ENCODE results near the gene PYGB.

DNA sequence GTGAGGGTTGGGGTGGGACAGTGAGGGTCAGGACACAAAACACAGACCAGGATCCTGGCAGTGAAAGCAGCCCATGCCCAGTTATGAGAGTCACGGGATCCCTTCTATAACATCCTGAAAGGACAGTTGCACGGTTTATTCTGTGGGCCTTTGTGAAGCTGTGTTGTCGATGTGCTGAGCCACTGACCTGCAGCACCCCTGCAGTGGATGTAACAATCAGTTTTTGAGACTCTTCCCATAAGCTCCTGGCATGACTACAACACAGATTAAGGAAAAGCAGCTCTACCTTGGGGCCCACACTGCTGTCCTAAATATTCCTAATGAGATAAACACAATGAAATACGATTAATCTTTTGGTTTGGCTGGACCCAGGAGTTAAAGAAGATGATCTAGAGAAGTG, 3.7 kb downstream of the PYGB start:
- TF ChIP-seq TCF12 (IDR thresholded peaks at IDR 0.05; ENCODE audit: low read depth) (no peak), CREB1 (IDR thresholded peaks at IDR 0.05; ENCODE audit: low read depth) (no peak), RAD21 (IDR thresholded peaks at IDR 0.05; ENCODE audit: low read depth) (no peak), TEAD4 (IDR thresholded peaks at IDR 0.05) (no peak), EP300 (IDR thresholded peaks at IDR 0.05; ENCODE audit: borderline replicate concordance) (no peak), CEBPB (IDR thresholded peaks at IDR 0.05) (no peak), ZBTB7A (IDR thresholded peaks at IDR 0.05; ENCODE audit: low read depth) (no peak), NFIC (IDR thresholded peaks at IDR 0.05) (no peak), TAF1 (IDR thresholded peaks at IDR 0.05; ENCODE audit: low read depth) (no peak), FOXM1 (IDR thresholded peaks at IDR 0.05; ENCODE audit: borderline replicate concordance, low read depth) (no peak)
- TF ChIP-seq, protein P1, sequence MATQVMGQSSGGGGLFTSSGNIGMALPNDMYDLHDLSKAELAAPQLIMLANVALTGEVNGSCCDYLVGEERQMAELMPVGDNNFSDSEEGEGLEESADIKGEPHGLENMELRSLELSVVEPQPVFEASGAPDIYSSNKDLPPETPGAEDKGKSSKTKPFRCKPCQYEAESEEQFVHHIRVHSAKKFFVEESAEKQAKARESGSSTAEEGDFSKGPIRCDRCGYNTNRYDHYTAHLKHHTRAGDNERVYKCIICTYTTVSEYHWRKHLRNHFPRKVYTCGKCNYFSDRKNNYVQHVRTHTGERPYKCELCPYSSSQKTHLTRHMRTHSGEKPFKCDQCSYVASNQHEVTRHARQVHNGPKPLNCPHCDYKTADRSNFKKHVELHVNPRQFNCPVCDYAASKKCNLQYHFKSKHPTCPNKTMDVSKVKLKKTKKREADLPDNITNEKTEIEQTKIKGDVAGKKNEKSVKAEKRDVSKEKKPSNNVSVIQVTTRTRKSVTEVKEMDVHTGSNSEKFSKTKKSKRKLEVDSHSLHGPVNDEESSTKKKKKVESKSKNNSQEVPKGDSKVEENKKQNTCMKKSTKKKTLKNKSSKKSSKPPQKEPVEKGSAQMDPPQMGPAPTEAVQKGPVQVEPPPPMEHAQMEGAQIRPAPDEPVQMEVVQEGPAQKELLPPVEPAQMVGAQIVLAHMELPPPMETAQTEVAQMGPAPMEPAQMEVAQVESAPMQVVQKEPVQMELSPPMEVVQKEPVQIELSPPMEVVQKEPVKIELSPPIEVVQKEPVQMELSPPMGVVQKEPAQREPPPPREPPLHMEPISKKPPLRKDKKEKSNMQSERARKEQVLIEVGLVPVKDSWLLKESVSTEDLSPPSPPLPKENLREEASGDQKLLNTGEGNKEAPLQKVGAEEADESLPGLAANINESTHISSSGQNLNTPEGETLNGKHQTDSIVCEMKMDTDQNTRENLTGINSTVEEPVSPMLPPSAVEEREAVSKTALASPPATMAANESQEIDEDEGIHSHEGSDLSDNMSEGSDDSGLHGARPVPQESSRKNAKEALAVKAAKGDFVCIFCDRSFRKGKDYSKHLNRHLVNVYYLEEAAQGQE (IDR thresholded peaks at IDR 0.05; ENCODE audit: low read depth): no peak
- TF ChIP-seq, protein P2, sequence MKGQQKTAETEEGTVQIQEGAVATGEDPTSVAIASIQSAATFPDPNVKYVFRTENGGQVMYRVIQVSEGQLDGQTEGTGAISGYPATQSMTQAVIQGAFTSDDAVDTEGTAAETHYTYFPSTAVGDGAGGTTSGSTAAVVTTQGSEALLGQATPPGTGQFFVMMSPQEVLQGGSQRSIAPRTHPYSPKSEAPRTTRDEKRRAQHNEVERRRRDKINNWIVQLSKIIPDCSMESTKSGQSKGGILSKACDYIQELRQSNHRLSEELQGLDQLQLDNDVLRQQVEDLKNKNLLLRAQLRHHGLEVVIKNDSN (IDR thresholded peaks at IDR 0.05): no peak

Data from Ishikawa (cell line).